ENCODE data around the gene DNLZ. TPM values are rescaled to one million over a fixed set of nuclear protein-coding genes. Genes with fewer than 3 reads are reported as not detected.

Gene DNLZ
- polyA plus RNA-seq, 1 donor from 2014 or later, result 23.6 TPM

- H4K20me1 ChIP-seq (ENCODE audit: insufficient read depth), result no peaks in the 10 kb centered on the region
- H3K9me3 ChIP-seq (ENCODE audit: low read length), result no peaks in the 10 kb centered on the region
- no peaks in the 10 kb centered on the region for H3F3A ChIP-seq (ENCODE audit: insufficient read depth, low read length, poor library complexity, severe bottlenecking)
- H3K4me3 ChIP-seq (ENCODE audit: low read length), result no peak overlapping the region
- H2AFZ ChIP-seq (ENCODE audit: low read depth, low read length), result no peak overlapping the region
- H3K79me2 ChIP-seq (replicated peaks; ENCODE audit: insufficient read depth, low read length), result no peaks in the 10 kb centered on the region
- no peak overlapping the region for H3K27ac ChIP-seq (ENCODE audit: low read length)
- H3K9ac ChIP-seq (ENCODE audit: low read length), result no peak overlapping the region
- TF ChIP-seq MXI1 (conservative IDR thresholded peaks at IDR 0.05; ENCODE audit: poor library complexity, severe bottlenecking) (no peak), TAF1 (IDR thresholded peaks at IDR 0.05; ENCODE audit: low read depth) (no peak), SMC3 (conservative IDR thresholded peaks at IDR 0.05; ENCODE audit: poor library complexity) (no peak), CTCF (IDR thresholded peaks at IDR 0.05; ENCODE audit: poor library complexity, severe bottlenecking) (no peak), EZH2 (IDR thresholded peaks at IDR 0.05; ENCODE audit: borderline replicate concordance, insufficient read depth, low read length, poor library complexity, severe bottlenecking) (no peak), RAD21 (conservative IDR thresholded peaks at IDR 0.05) (no peak), POLR2AphosphoS5 (IDR thresholded peaks at IDR 0.05) (no peak), EP300 (conservative IDR thresholded peaks at IDR 0.05; ENCODE audit: poor library complexity, severe bottlenecking) (no peak), REST (IDR thresholded peaks at IDR 0.05; ENCODE audit: borderline replicate concordance) (no peak)
- H3K36me3 ChIP-seq (ENCODE audit: insufficient read depth, low read length), result no peaks in the 10 kb centered on the region
- H3K4me2 ChIP-seq (ENCODE audit: low read length), result no peak overlapping the region
- H3K9me2 ChIP-seq (ENCODE audit: insufficient read depth, low read length), result no peaks in the 10 kb centered on the region
- H3K27me3 ChIP-seq (ENCODE audit: insufficient read depth, low read depth, low read length), result no peaks in the 10 kb centered on the region
Measured at GRCh38 chr9:136379891-136380290, 16.3 kb upstream of the DNLZ start.

GRCh38 chr9:136379401-136379800 lies 15.9 kb upstream of the DNLZ start:
- no peaks in the 10 kb centered on the region for H3K27me3 ChIP-seq (ENCODE audit: insufficient read depth, low read depth, low read length)
- H2AFZ ChIP-seq (ENCODE audit: low read depth, low read length), result no peak overlapping the region
- H4K20me1 ChIP-seq (ENCODE audit: insufficient read depth), result no peaks in the 10 kb centered on the region
- H3F3A ChIP-seq (ENCODE audit: insufficient read depth, low read length, poor library complexity, severe bottlenecking), result no peaks in the 10 kb centered on the region
- TF ChIP-seq POLR2AphosphoS5 (IDR thresholded peaks at IDR 0.05) (no peak), REST (IDR thresholded peaks at IDR 0.05; ENCODE audit: borderline replicate concordance) (no peak), CTCF (IDR thresholded peaks at IDR 0.05; ENCODE audit: poor library complexity, severe bottlenecking) (no peak), EZH2 (IDR thresholded peaks at IDR 0.05; ENCODE audit: borderline replicate concordance, insufficient read depth, low read length, poor library complexity, severe bottlenecking) (no peak), MXI1 (conservative IDR thresholded peaks at IDR 0.05; ENCODE audit: poor library complexity, severe bottlenecking) (no peak), EP300 (conservative IDR thresholded peaks at IDR 0.05; ENCODE audit: poor library complexity, severe bottlenecking) (no peak), RAD21 (conservative IDR thresholded peaks at IDR 0.05) (no peak), TAF1 (IDR thresholded peaks at IDR 0.05; ENCODE audit: low read depth) (no peak), SMC3 (conservative IDR thresholded peaks at IDR 0.05; ENCODE audit: poor library complexity) (no peak)
- H3K9ac ChIP-seq (ENCODE audit: low read length), result no peak overlapping the region
- H3K27ac ChIP-seq (ENCODE audit: low read length), result no peak overlapping the region
- no peaks in the 10 kb centered on the region for H3K9me3 ChIP-seq (ENCODE audit: low read length)
- no peaks in the 10 kb centered on the region for H3K79me2 ChIP-seq (replicated peaks; ENCODE audit: insufficient read depth, low read length)
- no peak overlapping the region for H3K4me3 ChIP-seq (ENCODE audit: low read length)
- H3K36me3 ChIP-seq (ENCODE audit: insufficient read depth, low read length), result no peaks in the 10 kb centered on the region
- no peaks in the 10 kb centered on the region for H3K9me2 ChIP-seq (ENCODE audit: insufficient read depth, low read length)
- no peak overlapping the region for H3K4me2 ChIP-seq (ENCODE audit: low read length)

All from neural cell (in vitro differentiated cells).